A549 (cell line): Measurements from ENCODE around the gene CA10. TPM values are rescaled to one million over a fixed set of nuclear protein-coding genes. Genes with fewer than 3 reads are reported as not detected.
A peak's percentile ranks its signal among the peaks of the same experiment; 100 is the strongest.

Experiments used
- ATAC-seq, 2 experiments: fragments of 200-7000 bp in 1 of 2; fragments of >200 bp in 1 of 2; cut with Nextera tagmentation in 1 of 2; cut with Tn5 transposase in 1 of 2; 3 replicates each; pipeline versions ENCODE4 v1.8.0 to v1.9.1; 2018 to 2020; ENCODE audit warnings: mild to moderate bottlenecking in 1 of 2, moderate library complexity in 1 of 2
- CTCF ChIA-PET: fragments of 300-600 bp; sonication (Branson Sonifier 250); formaldehyde crosslinking; extraction: SDS; loops from one replicate; lab custom pipeline; 2021; ENCODE audit warnings: antibody characterized with exemption, inconsistent platforms; lab: Yijun Ruan, JAX
- POLR2A ChIA-PET: fragments of 350-600 bp; formaldehyde crosslinking; extraction: SDS; loops from one replicate; lab custom pipeline; 2021; ENCODE audit warnings: antibody characterized with exemption, inconsistent platforms; lab: Yijun Ruan, JAX
- DNase-seq, 2 experiments: peaks; one replicate each; pipeline versions ENCODE4 v3.0.0 to v3.0.0-alpha.2; 2011 to 2016; ENCODE audit warnings: low read depth in 1 of 2, low spot score in 1 of 2
- FAIRE-seq: peaks from 2 replicates; lab custom pipeline; 2011; peaks lifted over from hg19 to GRCh38; lab: Jason Lieb, UNC
- H3K27ac ChIP-seq, 2 experiments: fragments of >200 bp; sonication (Bioruptor Twin); formaldehyde crosslinking; 3 replicates each; pipeline ENCODE4 v1.5.1; 2016 to 2017
- H3K4me1 ChIP-seq: fragments of >200 bp; sonication (Bioruptor Twin); formaldehyde crosslinking; 3 replicates; pipeline ENCODE4 v1.6.1; 2016
- H3K4me2 ChIP-seq: fragments of >200 bp; sonication (Bioruptor Twin); formaldehyde crosslinking; 3 replicates; pipeline ENCODE4 v1.6.1; 2016
- H3K4me3 ChIP-seq: fragments of >200 bp; sonication (Bioruptor Twin); formaldehyde crosslinking; 3 replicates; pipeline ENCODE4 v1.5.1; 2016
- H3K9me3 ChIP-seq: fragments of >200 bp; sonication (Bioruptor Twin); formaldehyde crosslinking; 3 replicates; pipeline ENCODE4 v1.6.1; 2016
- CBX2 ChIP-seq: fragments of 200-600 bp; sonication (generic); IDR thresholded peaks from 2 replicates; pipeline ENCODE4 v1.6.1; 2016; ENCODE audit warnings: low read depth, mild to moderate bottlenecking, borderline replicate concordance
- CHD2 ChIP-seq: fragments of 150-350 bp; IDR thresholded peaks from 2 replicates; pipeline ENCODE4 v1.6.1; 2014; ENCODE audit warnings: low read length; ENCODE audit not compliant: partially characterized antibody
- CTCF ChIP-seq: fragments of >200 bp; sonication (Bioruptor Twin); formaldehyde crosslinking; IDR thresholded peaks from 3 replicates; pipeline ENCODE4 v1.5.1; 2016
- EHF ChIP-seq: fragments of 250-450 bp; sonication (Bioruptor Pico); IDR thresholded peaks from 2 replicates; pipeline ENCODE4 v1.5.0; 2020; ENCODE audit warnings: mild to moderate bottlenecking
- EHMT2 ChIP-seq: fragments of 200-600 bp; sonication (generic); IDR thresholded peaks from 2 replicates; pipeline ENCODE4 v1.6.1; 2016; ENCODE audit warnings: antibody characterized with exemption, low read depth, mild to moderate bottlenecking, moderate library complexity
- FOSL2 ChIP-seq, 2 experiments: fragments of 450-650 bp in 1 of 2; fragments of >200 bp in 1 of 2; sonication (Bioruptor Twin) in 1 of 2; formaldehyde crosslinking; IDR thresholded peaks; 2 replicates each; pipeline versions ENCODE4 v1.5.0 to v1.6.1; 2016 to 2020; ENCODE audit warnings: mild to moderate bottlenecking in 1 of 2, moderate library complexity in 1 of 2
- HES2 ChIP-seq: fragments of >200 bp; sonication (Bioruptor Twin); formaldehyde crosslinking; IDR thresholded peaks from 2 replicates; pipeline ENCODE4 v1.6.1; 2016
- HMGXB4 ChIP-seq: fragments of 250-450 bp; sonication (Bioruptor Pico); IDR thresholded peaks from 2 replicates; pipeline ENCODE4 v1.5.0; 2021; ENCODE audit warnings: mild to moderate bottlenecking, moderate library complexity, borderline replicate concordance
- HOXB5 ChIP-seq: fragments of 250-450 bp; sonication (Bioruptor Pico); IDR thresholded peaks from 2 replicates; pipeline ENCODE4 v1.5.0; 2020; ENCODE audit warnings: mild to moderate bottlenecking, moderate library complexity
- JUNB ChIP-seq: fragments of >200 bp; sonication (Bioruptor Twin); formaldehyde crosslinking; IDR thresholded peaks from 2 replicates; pipeline ENCODE4 v1.6.1; 2016
- KDM5A ChIP-seq: fragments of 200-600 bp; sonication (generic); IDR thresholded peaks from 2 replicates; pipeline ENCODE4 v1.6.1; 2016; ENCODE audit warnings: antibody characterized with exemption, mild to moderate bottlenecking
- NR3C1 ChIP-seq: fragments of >200 bp; sonication (Bioruptor Twin); formaldehyde crosslinking; IDR thresholded peaks from 3 replicates; pipeline ENCODE4 v1.6.1; 2017
- PBX3 ChIP-seq: IDR thresholded peaks from 2 replicates; pipeline ENCODE4 v1.6.1; 2012
- RAD21 ChIP-seq, 2 experiments: fragments of >200 bp in 1 of 2; sonication (Bioruptor Twin) in 1 of 2; formaldehyde crosslinking in 1 of 2; IDR thresholded peaks in 1 of 2; conservative IDR thresholded peaks in 1 of 2; 2 replicates in 1 of 2; 3 replicates in 1 of 2; pipeline ENCODE4 v1.6.1; 2012 to 2018; ENCODE audit warnings: inconsistent platforms in 1 of 2
- RCOR1 ChIP-seq: fragments of 150-350 bp; IDR thresholded peaks from 2 replicates; pipeline ENCODE4 v1.6.1; 2014; ENCODE audit warnings: antibody characterized with exemption, low read length, low read depth
- REST ChIP-seq: fragments of 200-600 bp; sonication (generic); IDR thresholded peaks from 2 replicates; pipeline ENCODE4 v1.6.1; 2016; ENCODE audit warnings: antibody characterized with exemption, mild to moderate bottlenecking, moderate library complexity
- RFX5 ChIP-seq: fragments of 450-650 bp; IDR thresholded peaks from 2 replicates; pipeline ENCODE4 v1.7.1; 2014; ENCODE audit warnings: antibody characterized with exemption, mild to moderate bottlenecking, moderate library complexity
- SREBF2 ChIP-seq: fragments of 450-650 bp; IDR thresholded peaks from 2 replicates; pipeline ENCODE4 v1.6.1; 2014; ENCODE audit warnings: mild to moderate bottlenecking, moderate library complexity
- TP53 ChIP-seq: fragments of 250-450 bp; sonication (Bioruptor Pico); IDR thresholded peaks from 2 replicates; pipeline ENCODE4 v1.5.0; 2021; ENCODE audit warnings: mild to moderate bottlenecking, moderate library complexity
- WGBS: methylation state at CpG from one replicate; pipeline ENCODE4 v1.1.6; 2017; ENCODE audit errors: missing lambda C conversion rate; 5-methylcytosine and 5-hydroxymethylcytosine counted together
- polyA plus RNA-seq, 4 experiments: library from polyadenylated mRNA; depleted of rRNA in 3 of 4; stranded (reverse); fragments of >200 nt; fragmentation: RNase III in 1 of 4; extraction: RNeasy Plus Mini Kit Qiagen cat#74134 plus additional on column Dnase treatment in 1 of 4; gene quantifications; 2 replicates in 3 of 4; 3 replicates in 1 of 4; pipeline ENCODE4 v1.2.3, GENCODE V29; 2011 to 2017

Gene CA10
- polyA plus RNA-seq, 2 of the 4 experiments (the other 2 are of a cell fraction), result not detected

- H3K4me3 ChIP-seq, result no peak overlapping the region
- H3K9me3 ChIP-seq, result no peaks in the 10 kb centered on the region
- no peak overlapping the region for H3K27ac ChIP-seq
- no peak overlapping the region for H3K4me2 ChIP-seq
- 0% methylated on average over 3 of the region's 3 CpGs for WGBS
- TF ChIP-seq SREBF2 (no peak), JUNB (no peak), CHD2 (no peak), RAD21 (conservative IDR thresholded peaks at IDR 0.05 in 1 of 2, IDR thresholded peaks at IDR 0.05 in 1 of 2) (no peak), HES2 (no peak), CTCF (no peak), KDM5A (no peak), CBX2 (no peak), TP53 (no peak), FOSL2 (IDR thresholded peaks at IDR 0.05) (no peak), FOSL2 (CRISPR knock-in tag; IDR thresholded peaks at IDR 0.05) (no peak), NR3C1 (no peak), PBX3 (no peak)
- DNase-seq (no peak), FAIRE-seq (no peak), ATAC-seq (no peak)
- CTCF ChIA-PET, result no interaction called here
- no peaks in the 10 kb centered on the region for H3K4me1 ChIP-seq
- POLR2A ChIA-PET, result no interaction called here
Observed at GRCh38 chr17:51873302-51873701, 285.2 kb downstream of the CA10 start.

- Histone ChIP-seq H3K9me3 (no peaks in the 10 kb centered on the region), H3K4me2 (no peak overlapping the region), H3K4me1 (no peaks in the 10 kb centered on the region), H3K4me3 (no peak overlapping the region), H3K27ac (no peak overlapping the region)
- no peak for FAIRE-seq
- POLR2A ChIA-PET, result no interaction called here
- CTCF ChIA-PET, result no interaction called here
- no peak; a peak in 1 of 6 replicates for ATAC-seq
- no peak for TF ChIP-seq RFX5
- TF ChIP-seq EHF (CRISPR knock-in tag), result no peak
- TF ChIP-seq RAD21 (conservative IDR thresholded peaks at IDR 0.05 in 1 of 2, IDR thresholded peaks at IDR 0.05 in 1 of 2), result no peak
- no peak for TF ChIP-seq HOXB5 (CRISPR knock-in tag)
- peak; percentile 91 for TF ChIP-seq REST
- no peak for TF ChIP-seq RCOR1
- TF ChIP-seq HMGXB4, result no peak
- TF ChIP-seq EHMT2, result peak; percentile 57; the same call in 1 of the 2 replicates
- WGBS, result 3% methylated on average over 2 of the region's 2 CpGs
- peak in 1 of 2 experiments; percentile 10 for DNase-seq
Observed at GRCh38 chr17:51869387-51869786, 289.1 kb downstream of the CA10 start.
